EH (cell line): ENCODE results near the gene LRRC63.

Source experiments
- DNase-seq: peaks from one replicate; pipeline ENCODE4 v3.0.0-alpha.2; 2015; ENCODE audit warnings: low read depth

LRRC63 gene

DNA sequence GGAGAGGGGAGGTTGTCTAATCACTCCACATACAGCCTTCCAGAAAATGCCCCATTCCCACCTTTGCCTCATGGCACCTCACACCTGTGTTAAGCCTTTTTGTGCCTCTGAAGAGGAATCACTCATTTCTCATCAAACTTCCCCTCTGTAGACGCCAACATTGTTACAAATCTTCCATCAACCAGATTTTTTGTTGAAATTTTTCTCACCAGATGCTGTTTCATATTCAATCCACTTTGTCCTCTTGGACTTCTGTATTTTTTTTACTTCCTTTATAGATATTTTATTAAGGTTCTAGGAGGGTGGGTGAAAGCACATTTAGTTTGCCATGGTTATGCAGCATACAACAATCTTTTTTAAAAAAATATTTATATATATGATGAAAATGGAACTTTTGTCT is 101.3 kb downstream of the LRRC63 start:
- no peak for DNase-seq

DNA sequence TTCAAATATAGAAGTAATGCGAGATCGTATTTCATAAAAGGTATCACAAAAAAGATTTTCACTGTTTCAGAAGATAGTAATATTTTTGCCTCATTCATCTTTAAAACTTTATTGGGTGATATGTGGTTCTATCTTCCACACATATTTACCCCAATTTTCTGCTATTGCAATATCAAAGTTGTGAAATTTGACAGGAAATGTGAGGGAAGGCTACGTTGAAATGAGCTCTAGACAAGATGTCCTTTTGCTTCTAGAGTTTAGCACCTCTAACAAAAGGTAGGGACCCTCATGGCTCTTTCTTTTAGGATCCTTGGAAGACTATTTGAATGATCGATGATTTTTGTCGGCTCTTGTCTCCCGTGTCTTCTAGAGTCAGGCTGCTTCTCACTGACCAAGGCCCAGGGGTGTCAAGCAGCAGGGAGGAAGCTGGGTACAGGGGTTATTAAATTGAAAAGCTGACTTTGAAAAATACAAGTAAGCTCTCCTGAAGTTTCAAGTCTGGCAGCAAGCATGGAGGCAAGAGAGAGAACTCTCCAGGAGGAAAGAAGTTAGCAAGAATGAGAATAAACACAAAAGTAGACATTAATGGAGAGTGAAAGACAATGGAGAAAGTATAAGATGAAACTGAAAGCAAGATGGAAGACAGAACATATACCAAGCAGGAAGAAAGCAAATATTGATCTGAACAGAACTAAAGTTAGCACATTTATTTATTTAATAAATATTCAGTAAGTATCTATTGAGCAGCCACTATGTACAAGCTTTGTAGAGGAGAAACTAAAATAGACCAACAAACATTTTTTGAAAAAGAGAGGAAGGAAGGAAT is 101.9 kb downstream of the LRRC63 start:
- DNase-seq = no peak

DNA sequence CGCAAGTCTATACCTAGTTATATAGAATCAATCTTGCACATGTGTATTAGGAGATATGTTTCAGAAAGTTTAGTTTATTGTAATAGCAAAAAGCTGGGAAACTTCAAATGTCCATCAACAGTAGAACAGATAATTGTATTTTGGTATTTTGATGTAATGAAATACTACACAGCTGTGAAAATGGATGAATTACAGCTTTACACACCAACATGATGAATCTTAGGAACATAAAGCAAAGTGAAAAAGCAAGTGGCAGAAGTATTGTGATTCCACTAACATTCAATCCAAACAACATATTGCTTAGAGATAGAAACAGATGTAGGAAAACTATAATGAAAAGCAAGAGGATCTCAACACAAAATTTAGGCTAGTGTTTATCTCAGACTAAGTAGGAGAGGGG is 102.9 kb downstream of the LRRC63 start:
- DNase-seq = no peak

DNA sequence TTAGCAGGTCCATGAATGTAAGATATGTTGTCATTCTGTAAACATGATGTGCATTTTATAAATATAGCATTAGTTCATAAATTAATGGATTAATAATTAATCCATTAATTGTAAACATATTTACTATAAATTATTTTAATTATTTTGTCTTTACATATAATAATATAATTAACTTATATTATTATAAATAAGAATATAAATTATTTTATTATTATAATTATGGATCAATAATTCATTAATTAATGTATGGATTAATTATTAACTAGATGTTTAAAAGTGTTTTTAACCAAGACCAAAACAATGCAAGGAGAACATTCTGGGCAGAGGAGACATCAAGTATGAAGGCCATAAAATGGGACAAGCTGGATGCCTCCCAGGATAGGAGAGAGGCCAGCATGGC is 103.3 kb downstream of the LRRC63 start:
- no peak for DNase-seq

DNA sequence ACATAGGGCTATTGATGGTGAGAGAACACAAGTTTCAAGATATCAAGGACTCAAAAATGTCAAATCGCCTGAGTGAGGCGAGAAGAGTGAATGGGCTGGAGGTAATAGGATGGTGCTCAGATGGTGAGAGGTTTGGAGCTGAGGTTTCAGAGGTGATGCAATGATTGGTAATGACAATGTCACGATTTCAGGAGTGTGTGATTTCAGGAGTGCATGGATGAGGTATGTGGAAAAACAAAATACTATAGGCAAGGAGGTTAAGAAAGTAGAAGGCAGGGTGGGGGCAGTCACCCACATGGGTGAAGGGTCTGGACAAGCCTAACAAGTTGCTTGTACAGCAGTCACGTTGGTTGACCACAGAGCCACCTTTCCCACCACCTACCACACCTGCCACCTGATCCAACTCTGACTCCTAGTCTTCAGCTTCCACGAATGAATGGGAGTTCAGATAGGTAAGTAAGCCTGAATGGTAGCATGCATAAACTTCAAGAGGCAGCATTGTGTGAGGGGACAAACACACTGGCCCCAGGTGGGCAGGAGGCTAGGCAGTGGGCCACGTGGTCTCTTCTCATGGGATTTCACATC is 103.9 kb downstream of the LRRC63 start:
- DNase-seq = no peak

DNA sequence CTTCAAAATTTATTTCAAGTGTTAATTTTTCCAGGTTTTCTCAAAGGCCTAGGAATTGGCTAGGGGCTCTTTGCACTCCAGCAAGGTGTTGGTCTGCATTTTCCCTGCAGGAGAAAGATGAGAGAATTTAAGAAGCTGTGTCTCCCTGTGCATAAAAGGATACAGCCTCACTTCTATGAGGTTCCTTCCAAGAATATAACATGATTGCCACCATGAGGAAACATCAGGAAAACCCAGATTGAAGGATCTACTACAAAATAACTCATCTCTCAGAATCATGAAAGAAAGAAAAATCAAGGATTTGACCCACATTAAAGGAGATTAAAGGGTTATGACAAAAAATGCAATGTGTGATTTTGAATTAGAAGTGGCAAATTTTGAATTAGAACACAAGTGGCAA is 105.4 kb downstream of the LRRC63 start:
- peak; percentile 29 for DNase-seq

DNA sequence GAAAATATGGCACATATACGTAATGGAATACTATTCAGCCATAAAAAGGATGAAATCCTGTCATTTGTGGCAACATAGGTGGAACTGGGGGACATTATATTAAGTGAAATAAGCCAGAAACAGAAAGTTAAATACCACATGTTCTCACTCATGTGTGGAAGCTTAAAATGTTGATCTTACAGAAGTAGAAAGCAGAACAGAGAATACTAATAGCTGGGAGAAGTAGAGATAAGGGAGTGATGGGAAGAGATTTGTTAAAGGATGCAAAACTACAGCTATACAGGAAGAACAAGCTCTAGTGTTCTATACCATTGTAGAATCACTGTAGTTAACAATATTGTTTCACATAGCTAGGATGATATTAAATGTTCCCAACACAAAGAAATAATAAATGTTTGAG is 107.3 kb downstream of the LRRC63 start:
- DNase-seq = no peak

DNA sequence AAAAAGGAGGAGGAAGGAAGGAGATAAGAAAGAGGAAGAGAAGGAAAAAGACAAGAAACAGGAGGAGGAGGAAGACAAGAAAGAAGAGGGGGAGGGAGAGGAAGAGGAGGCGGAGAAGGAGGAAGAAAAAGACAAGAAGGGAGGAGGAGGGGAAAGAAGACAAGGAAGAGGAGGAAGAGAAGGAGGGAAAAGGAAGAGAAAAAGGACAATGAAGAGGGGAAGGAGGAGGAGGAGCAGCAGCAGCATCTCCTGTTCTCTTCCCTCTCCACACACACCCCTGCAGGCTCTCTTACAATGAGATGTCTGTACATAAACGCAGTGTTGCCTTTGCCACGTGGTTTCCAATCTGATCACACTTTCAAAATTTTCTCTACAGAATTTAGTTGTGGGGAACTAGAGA is 108.7 kb downstream of the LRRC63 start:
- DNase-seq = no peak

DNA sequence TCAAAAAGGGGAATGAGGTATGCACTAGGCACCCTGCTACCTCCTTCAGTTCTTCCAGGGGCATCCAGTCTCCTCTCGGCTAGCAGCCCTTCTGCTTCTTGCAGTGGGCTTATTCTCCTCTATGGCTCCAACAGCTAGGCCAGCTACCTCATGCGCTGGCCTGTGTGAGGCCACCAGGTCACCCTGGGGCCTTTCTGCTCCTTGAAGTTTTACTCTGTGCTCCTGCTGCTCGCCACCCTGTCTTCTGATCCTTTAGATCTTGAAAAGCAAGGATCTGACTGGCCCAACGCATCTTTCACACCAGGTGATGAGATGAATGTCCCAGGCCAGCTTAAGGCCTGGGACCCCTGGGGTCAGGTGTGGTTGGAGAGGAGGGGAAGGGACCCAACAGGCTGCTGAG is 109.1 kb downstream of the LRRC63 start:
- no peak for DNase-seq

DNA sequence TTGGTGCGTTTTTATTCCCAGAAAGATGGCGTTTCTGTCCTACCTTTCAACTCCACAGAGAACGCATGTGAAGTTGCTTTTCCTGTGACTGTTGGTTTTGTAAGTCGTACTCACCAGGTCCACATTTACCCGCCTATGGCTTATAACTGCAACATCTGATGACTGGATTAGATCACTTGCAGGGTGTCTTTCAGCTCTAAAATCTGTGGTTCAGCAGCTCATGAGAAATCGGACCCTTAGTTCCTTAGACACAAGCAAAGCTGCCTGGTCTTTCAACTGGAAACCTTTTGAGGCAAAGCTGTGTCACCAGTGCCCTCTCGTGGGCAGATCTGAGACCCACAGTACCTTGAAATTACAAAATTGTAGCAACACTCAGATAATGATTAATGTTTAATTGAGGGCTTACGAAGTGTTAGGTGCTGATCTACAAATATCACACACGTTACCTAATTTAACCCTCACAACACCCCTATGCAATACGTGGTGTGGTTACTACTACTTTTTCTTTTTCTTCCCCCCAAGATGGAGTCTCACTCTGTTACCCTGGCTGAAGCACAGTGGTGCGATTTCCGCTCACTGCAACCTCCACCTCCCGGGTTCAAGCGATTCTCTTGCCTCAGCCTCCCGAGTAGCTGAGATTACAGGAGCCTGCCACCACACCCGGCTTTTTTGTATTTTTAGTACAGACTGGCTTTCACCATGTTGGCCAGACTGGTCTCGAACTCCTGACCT is 109.9 kb downstream of the LRRC63 start:
- DNase-seq = peak; percentile 66

DNA sequence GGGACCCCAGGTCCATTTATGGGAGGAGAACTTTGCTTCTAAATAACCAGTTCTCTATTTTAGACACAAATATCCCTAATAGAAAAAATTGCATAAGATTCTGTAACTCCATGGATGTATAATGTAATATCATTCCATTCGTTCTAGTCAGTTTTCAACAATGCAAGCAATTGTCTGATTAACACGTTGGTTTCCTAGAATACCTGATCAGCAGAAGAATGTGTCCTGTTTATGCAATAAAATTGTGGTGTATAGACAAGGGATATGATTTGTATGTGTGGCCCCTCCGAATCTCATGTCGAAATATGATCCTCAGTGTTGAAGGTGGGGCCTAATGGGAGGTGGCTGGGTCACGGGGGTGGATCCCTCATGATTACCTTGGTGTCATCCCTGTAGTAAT is 113.2 kb downstream of the LRRC63 start:
- peak; percentile 19 for DNase-seq
